ENCODE data around the gene RBM47.

The RBM47 gene

DNA sequence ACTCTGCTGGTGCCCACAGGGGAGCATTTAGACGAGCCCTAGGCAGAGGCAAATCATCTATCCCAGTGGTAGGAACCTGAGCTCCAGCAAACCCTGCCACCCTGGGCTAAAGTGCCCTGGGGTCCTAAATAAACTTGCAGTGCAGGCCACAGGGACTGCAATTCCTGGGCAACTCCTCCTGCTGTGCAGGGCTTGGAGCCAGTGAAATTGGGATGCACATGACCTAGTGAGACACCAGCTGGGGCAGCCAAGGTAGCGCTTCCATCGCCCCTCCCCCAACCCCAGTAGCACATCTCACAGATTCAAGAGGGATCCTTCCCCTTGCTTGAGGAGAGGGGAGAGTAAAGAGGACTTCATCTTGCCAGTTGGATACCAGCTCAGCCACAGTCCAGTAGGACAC is 250.4 kb downstream of the RBM47 start:
- no peak for DNase-seq (ENCODE audit: low spot score)
- in situ Hi-C loops (cut with MboI; ENCODE audit: low pct_unique_long_range_greater_than_20kb, low sequenced_read_pairs, unreplicated experiment) = no loop called here
- TF ChIP-seq, protein P1, sequence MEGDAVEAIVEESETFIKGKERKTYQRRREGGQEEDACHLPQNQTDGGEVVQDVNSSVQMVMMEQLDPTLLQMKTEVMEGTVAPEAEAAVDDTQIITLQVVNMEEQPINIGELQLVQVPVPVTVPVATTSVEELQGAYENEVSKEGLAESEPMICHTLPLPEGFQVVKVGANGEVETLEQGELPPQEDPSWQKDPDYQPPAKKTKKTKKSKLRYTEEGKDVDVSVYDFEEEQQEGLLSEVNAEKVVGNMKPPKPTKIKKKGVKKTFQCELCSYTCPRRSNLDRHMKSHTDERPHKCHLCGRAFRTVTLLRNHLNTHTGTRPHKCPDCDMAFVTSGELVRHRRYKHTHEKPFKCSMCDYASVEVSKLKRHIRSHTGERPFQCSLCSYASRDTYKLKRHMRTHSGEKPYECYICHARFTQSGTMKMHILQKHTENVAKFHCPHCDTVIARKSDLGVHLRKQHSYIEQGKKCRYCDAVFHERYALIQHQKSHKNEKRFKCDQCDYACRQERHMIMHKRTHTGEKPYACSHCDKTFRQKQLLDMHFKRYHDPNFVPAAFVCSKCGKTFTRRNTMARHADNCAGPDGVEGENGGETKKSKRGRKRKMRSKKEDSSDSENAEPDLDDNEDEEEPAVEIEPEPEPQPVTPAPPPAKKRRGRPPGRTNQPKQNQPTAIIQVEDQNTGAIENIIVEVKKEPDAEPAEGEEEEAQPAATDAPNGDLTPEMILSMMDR (IDR thresholded peaks at IDR 0.05; ENCODE audit: extremely low read depth, insufficient read depth, missing control alignments) = no peak

DNA sequence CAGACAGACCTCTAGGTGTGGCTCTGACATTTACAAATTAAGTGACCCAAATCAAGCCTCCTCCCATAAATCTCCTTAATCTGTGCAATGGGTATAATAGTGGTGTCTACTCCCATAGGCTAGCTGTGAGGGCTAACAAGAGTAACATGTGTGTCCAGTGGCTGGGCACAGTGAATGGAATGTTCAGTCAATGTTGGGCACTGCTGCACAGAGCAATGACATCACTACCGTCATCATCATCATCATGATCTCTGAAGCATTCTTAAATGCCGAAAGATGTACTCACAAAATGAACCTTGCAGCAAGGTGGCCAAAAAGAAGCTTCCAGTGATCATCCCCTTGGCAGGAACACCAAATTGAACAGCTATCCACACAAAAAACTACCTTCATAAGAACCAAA is 251.0 kb downstream of the RBM47 start:
- no peak for DNase-seq (ENCODE audit: low spot score)
- in situ Hi-C loops (cut with MboI; ENCODE audit: low pct_unique_long_range_greater_than_20kb, low sequenced_read_pairs, unreplicated experiment) = no loop called here
- TF ChIP-seq, protein P1 (IDR thresholded peaks at IDR 0.05; ENCODE audit: extremely low read depth, insufficient read depth, missing control alignments) = no peak

DNA sequence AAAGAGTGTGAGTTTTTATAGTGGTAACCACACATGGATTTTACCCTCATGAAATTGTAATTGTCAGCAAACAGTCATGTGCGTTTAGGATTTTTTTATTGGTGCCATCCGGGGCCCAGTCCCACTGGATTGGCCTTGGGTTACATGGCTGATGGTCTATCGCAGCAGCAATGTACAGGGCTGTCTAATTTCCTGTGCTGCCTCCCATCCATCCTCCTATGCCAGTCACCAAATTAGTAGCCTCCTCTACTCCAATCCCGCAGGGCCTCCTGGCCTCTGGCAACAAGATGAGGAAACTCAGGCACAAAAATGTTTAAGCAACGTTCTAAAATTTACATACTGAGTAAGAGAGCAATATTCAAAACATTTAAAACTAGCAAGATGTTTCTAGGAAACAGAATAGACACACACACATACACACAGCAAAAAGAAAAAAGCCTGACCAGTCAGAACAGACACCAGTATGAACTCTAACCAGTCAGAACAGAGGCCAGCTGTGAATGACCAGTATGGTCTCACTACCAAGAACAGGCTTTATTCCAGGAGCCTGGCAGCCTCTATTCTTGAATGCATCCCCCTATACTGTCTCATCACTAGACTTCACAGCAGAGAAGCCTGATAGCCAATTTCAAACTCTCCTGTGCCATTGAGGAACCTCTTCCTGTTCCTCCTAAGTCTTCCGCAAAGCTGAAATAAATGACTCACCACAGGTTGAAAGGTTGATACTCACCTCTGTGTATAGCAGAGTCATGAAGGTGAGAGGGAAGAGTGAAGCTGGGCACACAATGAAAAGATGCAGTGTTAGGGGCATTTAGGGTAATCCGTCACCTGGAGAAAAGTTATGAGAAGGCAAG is 251.9 kb downstream of the RBM47 start:
- DNase-seq (ENCODE audit: low spot score) = no peak
- in situ Hi-C loops (cut with MboI; ENCODE audit: low pct_unique_long_range_greater_than_20kb, low sequenced_read_pairs, unreplicated experiment) = no loop called here
- TF ChIP-seq, protein P1 (IDR thresholded peaks at IDR 0.05; ENCODE audit: extremely low read depth, insufficient read depth, missing control alignments) = no peak

DNA sequence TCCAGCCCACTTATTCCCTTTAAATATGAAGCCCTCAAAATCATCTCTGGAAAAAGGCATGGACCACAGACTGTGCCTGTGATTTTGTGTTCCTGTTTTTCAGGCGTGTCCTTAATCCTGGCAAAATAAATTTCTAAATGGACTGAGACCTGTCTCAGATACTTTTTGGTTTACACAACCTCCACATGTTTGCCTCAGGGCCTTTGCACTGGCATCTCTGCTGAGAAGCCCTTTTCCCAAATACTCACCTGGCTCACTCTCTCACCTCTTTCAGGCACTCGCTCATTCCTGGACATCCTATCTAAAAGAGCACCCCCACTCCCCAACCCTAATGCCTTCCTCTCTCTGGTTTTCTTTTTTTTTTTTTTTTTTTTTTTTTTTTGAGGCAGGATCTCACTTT is 254.0 kb downstream of the RBM47 start:
- in situ Hi-C loops (cut with MboI; ENCODE audit: low pct_unique_long_range_greater_than_20kb, low sequenced_read_pairs, unreplicated experiment) = no loop called here
- no peak for DNase-seq (ENCODE audit: low spot score)

DNA sequence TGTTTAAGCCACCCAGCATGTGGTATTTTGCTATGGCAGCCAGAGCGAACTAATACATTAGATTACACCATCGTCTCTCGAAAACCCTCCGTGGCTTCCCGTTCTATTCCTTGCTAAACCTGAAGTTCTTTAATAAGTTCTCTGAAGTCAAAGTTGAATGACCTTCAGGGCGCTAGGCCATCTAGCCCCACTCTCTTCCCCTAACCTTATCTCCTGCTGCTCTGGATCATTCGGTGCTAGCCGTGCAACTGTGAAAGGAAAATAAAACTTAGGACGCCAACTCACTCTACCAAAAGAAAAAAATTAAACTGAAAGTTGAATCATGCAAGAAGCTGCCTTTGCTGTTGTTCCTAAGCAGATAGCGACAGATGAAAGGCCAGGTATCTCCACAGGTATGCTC is 254.6 kb downstream of the RBM47 start:
- DNase-seq (ENCODE audit: low spot score) = no peak
- in situ Hi-C loops (cut with MboI; ENCODE audit: low pct_unique_long_range_greater_than_20kb, low sequenced_read_pairs, unreplicated experiment) = no loop called here
- TF ChIP-seq, protein P1 (IDR thresholded peaks at IDR 0.05; ENCODE audit: extremely low read depth, insufficient read depth, missing control alignments) = no peak

More for the DNA sequence above, 254.0 kb downstream of the RBM47 start:
- TF ChIP-seq, protein P1 (IDR thresholded peaks at IDR 0.05; ENCODE audit: extremely low read depth, insufficient read depth, missing control alignments) = no peak

DNA sequence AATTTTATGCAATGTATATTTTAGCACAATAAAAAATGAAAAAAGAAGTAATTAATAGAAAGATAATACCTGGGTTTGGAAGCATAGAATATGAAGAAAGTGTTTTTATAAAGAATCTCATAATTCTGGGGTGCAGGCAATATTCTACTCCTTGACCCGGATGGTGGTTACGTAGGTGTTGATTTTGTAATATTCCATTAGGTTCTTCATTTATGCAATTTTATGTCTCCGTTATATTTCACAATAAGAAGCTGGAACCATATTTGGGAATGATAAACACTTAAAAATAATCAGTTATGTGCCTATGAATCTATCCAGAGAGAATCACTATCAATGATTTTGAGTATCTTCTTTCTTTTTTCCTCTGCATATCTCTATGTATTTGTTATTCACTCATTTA is 256.0 kb downstream of the RBM47 start:
- in situ Hi-C loops (cut with MboI; ENCODE audit: low pct_unique_long_range_greater_than_20kb, low sequenced_read_pairs, unreplicated experiment) = no loop called here
- TF ChIP-seq, protein P1 (IDR thresholded peaks at IDR 0.05; ENCODE audit: extremely low read depth, insufficient read depth, missing control alignments) = no peak
- no peak for DNase-seq (ENCODE audit: low spot score)

All from GM13977 (cell line).